GM10847 (cell line): ENCODE results near the gene FGD4.

ENCODE experiments used
- POLR2A ChIP-seq: IDR thresholded peaks from 2 replicates; pipeline ENCODE4 v1.6.1; 2011; ENCODE audit not compliant: insufficient read length; ENCODE audit errors: extremely low read depth

Gene FGD4

GRCh38 chr12:32545413-32545980 is 146.1 kb downstream of the FGD4 start:
- TF ChIP-seq POLR2A = no peak

- no peak for TF ChIP-seq POLR2A
These were observed 146.9 kb downstream of the FGD4 start for GRCh38 chr12:32546272-32546671.

GRCh38 chr12:32548691-32549281 is 149.4 kb downstream of the FGD4 start:
- TF ChIP-seq POLR2A = no peak

- TF ChIP-seq POLR2A = no peak
These were observed 150.3 kb downstream of the FGD4 start for GRCh38 chr12:32549675-32550079.

GRCh38 chr12:32551058-32551457 is 151.7 kb downstream of the FGD4 start:
- no peak for TF ChIP-seq POLR2A

- TF ChIP-seq POLR2A = no peak
These were observed 159.5 kb downstream of the FGD4 start for GRCh38 chr12:32558903-32559302.

- TF ChIP-seq POLR2A = no peak
These were observed 160.1 kb downstream of the FGD4 start for GRCh38 chr12:32559434-32559833.

GRCh38 chr12:32560520-32560919 is 161.2 kb downstream of the FGD4 start:
- TF ChIP-seq POLR2A = no peak

- no peak for TF ChIP-seq POLR2A
These were observed 162.6 kb downstream of the FGD4 start for GRCh38 chr12:32561931-32562341.

- TF ChIP-seq POLR2A = no peak
These were observed 167.4 kb downstream of the FGD4 start for GRCh38 chr12:32566663-32567295.

GRCh38 chr12:32567296-32567674 is 167.9 kb downstream of the FGD4 start:
- TF ChIP-seq POLR2A = no peak

- no peak for TF ChIP-seq POLR2A
These were observed 168.9 kb downstream of the FGD4 start for GRCh38 chr12:32568228-32568627.

- no peak for TF ChIP-seq POLR2A
These were observed 169.9 kb downstream of the FGD4 start for GRCh38 chr12:32569259-32569658.

- TF ChIP-seq POLR2A = no peak
These were observed 175.2 kb downstream of the FGD4 start for GRCh38 chr12:32574585-32574984.

GRCh38 chr12:32577328-32577727 is 178.0 kb downstream of the FGD4 start:
- TF ChIP-seq POLR2A = no peak

GRCh38 chr12:32583534-32583933 is 184.2 kb downstream of the FGD4 start:
- no peak for TF ChIP-seq POLR2A

- no peak for TF ChIP-seq POLR2A
These were observed 186.3 kb downstream of the FGD4 start for GRCh38 chr12:32585680-32586079.

GRCh38 chr12:32586390-32586789 is 187.0 kb downstream of the FGD4 start:
- no peak for TF ChIP-seq POLR2A
